NCI-H510A treated with DMSO at 0.1 percent for 48 hours (cell line): ENCODE results near the gene MS4A7.

Experiments
- DNase-seq: peaks from one replicate; lab custom pipeline; 2025; lab: John Stamatoyannopoulos, UW

MS4A7 gene

GRCh38 chr11:60370811-60371298, 7.5 kb upstream of the MS4A7 start:
- DNase-seq: peak; percentile 56

GRCh38 chr11:60371386-60371785, 6.9 kb upstream of the MS4A7 start:
- DNase-seq: no peak

GRCh38 chr11:60371854-60372253, 6.5 kb upstream of the MS4A7 start:
- no peak for DNase-seq

- DNase-seq: no peak
These were observed 5.6 kb upstream of the MS4A7 start for GRCh38 chr11:60372767-60373166.

DNA sequence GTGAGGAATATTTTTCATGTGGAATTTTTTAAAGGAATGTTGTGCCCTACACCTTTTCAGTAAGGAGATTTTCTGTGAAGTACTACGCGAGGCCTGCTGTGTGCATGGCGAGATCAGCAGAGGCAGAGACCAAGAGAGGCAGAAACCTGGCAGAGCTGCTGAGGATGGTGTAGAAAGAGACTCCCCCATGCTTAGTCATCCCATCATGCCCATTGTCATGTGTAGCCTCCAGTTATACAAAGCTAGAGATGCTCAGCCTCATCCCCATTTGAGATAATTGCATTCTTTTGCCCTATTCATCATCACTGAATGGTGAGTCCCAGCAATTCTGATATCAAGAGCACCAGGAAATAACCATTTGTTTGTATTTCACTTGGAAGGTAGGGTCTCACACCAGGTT, 3.0 kb upstream of the MS4A7 start:
- DNase-seq: no peak

- DNase-seq: no peak
These were observed 1.7 kb upstream of the MS4A7 start for GRCh38 chr11:60376601-60377000.

DNA sequence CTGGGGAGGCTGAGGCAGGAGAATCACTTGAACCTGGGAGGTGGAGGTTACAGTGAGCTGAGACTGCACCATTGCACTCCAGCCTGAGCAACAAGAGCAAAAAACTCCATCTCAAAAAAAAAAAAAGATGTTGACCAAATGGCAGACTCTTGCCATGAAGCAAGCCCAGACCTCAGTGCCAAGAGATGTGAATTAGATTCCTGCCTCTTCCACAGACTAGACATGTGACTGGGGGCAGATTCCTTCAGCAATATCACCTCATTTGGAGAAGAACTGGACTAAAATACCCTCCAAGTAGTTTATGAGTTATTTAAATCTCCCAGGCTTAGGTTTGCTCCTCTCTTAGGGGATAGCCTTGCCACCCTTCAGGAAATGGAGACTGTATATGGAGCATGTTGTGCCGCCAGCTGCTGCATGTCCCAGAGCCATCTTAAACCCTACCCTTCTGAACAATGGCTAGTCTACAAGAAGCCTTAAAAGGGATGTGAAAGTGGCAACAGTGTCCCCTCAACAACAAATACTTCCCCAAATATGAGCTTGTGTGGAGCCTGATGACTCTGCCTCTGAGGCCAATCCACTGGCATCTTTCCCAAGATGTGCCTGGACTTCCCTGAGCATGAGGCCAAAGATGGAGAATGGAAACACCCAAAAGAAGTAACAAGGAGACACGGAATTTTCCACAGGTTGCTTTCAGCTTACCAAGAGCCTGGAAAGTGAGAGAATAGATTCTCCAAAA, 763 bp upstream of the MS4A7 start:
- DNase-seq: no peak

DNA sequence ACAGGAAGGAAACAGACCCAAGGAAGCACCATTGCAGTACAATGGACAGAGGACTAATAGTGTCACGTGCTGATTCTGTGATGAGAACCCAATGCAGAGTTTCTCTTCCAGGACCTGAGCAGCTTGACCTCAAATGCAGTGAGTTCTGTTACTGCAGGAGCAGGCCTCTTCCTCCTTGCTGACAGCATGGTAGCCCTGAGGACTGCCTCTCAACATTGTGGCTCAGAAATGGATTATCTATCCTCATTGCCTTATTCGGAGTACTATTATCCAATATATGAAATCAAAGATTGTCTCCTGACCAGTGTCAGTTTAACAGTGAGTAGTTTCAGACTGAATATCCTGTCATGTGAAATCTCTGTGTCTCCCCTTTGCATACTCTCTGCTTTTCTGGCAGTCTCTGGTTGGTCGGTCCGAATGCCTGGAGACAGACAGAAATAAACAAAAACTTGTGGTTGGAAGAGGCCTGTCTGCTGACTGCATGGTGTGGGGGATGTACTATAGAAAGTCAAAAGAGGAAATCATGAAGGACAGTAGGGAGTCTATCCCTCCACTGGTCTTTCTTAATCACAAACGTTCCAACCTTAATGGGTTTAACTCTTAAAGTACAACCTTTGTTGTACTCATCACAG, 11.1 kb downstream of the MS4A7 start:
- no peak for DNase-seq

DNA sequence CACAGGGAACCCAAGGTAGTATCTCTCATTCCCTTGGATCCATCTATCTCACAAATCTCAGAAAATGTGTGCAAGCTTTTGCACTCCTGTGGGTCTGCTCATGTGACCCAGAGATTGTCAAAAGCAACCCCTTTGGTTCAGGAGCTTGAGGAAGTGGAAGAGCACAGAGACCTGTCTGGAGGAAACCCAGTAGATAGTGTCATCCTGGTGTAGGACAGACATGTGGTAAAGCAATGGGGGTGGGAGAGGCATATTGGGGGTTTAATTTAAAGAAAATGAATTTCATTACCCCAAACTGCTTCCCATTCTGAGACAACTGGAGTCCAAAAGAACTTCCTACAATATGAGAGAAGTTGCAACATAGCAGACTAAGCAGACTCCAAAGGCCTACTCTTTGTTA, 12.1 kb downstream of the MS4A7 start:
- no peak for DNase-seq

- no peak for DNase-seq
These were observed 14.0 kb downstream of the MS4A7 start for GRCh38 chr11:60392361-60392760.

GRCh38 chr11:60393016-60393415, 14.7 kb downstream of the MS4A7 start:
- no peak for DNase-seq

- no peak for DNase-seq
These were observed 16.5 kb downstream of the MS4A7 start for GRCh38 chr11:60394666-60395380.

DNA sequence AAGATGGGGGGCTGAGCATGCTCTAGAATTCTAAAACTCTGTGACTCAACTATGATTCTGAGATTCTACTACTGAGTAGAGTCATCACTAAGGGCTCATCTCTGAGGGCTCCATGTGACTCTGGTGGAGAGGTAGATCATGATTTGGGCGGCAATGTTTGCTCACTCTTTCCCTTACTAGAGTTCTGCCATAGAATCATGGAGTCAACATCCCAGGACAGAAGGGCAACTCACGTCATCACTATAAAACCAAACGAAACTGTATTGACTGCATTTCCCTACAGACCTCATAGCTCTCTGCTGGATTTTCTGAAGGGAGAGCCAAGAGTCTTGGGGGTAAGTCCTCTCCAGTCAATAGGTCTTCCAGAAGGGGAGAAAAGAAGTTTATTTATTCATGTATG, 18.1 kb downstream of the MS4A7 start, which contains the start of gene MS4A14:
Gene MS4A14 (plus strand): TSS at position 78 of the 400 bp plus-strand sequence. CDS start 120 bp downstream, at position 198.
- DNase-seq: no peak

DNA sequence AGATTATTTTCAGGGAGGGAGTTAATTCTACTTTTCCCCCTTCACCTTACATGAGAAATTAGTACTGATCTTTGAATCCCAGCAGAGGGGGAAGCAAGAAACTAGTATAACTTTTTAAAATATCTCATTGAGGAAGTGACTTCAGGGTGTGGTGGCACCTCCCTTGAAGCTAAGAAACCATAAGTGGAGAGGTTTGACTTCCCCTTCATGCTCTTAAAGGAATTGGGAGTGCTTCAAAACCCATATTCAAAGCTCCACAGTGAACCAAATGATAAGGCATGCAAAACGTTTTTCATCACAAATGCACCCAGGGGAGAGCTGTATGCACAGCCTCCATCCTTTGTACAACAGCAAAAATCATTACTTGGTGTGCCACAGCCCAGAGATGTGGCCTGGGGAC, 18.5 kb downstream of the MS4A7 start:
- DNase-seq: no peak

- DNase-seq: no peak
These were observed 41.7 kb downstream of the MS4A7 start for GRCh38 chr11:60420015-60420414.

DNA sequence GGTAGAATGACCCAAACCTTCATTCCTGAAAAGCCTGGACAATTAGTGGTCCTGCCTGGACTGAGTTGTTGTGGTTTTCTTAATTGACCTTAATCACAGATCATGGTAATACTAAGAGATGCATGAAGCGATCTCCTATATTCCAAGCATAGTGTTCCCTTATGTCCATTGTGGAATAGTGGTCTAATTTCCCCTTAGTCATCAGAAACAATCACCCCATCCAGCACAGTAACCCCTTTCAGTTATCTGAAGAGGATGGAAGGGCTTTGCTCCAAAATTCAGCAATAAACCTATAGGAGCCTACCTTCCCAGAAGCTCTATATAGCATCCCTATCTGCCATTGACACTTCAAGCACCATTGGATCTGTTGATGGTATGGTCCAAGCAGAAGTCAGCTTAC, 44.3 kb downstream of the MS4A7 start:
- DNase-seq: no peak

GRCh38 chr11:60428517-60428916, 50.2 kb downstream of the MS4A7 start:
- DNase-seq: no peak

DNA sequence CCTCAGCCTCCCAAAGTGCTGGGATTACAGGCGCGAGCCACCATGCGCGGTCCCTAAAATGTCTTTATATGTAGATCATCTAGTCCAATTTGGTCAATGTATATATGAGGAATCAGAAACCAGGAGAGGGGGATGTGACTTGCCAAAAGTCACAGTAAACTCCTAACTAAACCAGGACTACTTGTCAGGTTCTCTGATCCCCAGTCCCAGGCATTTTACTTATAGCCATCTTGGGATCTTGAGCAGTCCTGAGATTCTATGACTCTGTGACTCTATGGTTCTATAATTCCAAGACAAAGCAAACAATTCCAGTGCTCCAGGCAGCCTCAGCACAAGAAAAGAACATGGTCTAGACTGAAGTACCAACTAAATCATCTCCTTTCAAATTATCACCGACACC, 50.9 kb downstream of the MS4A7 start, which contains the start of gene MS4A5:
Gene MS4A5 (plus strand): TSS at position 301 of the 400 bp plus-strand sequence. CDS start 103 bp downstream, outside the sequence.
- DNase-seq: no peak

DNA sequence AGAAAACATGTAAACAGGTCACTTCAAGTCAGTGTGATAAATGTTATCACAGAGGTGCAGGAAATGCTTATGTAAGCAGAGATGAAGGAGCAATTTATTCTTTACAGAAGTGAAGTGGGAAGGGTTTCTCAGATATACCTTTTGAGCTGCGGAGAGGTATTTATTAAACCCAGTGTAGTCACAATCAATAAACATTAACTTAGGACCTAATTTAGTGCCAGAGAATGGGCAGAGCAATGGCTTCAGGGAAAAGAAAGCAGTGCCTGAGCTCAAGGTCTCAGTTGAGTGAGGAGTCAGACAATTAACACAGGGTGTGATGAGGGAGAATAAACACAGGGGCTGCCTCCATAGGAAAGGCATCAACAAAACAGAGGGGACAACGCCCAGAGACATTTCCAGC, 52.9 kb downstream of the MS4A7 start:
- DNase-seq: no peak

DNA sequence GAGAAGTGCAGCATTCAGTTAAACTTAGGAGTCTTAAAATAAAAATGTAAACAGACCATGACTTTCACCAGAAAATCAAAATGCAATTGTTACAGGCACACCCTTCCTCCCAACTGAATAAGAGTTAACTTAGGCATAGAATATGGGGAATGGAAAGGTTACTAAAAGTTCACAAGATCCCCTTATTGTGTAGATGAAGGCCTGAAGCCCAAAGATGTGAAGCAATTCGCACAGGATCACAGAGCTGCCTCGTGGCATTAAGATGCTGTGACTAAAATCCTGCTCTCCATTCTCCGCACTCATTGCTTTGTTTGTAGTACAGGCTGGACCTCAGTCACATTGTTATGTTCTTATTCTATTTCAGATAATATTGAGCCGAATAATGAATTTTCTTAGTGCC, 55.1 kb downstream of the MS4A7 start:
- no peak for DNase-seq
